Loucy (cell line): ENCODE data around the gene ZNF276.

Source experiments
- H2AFZ ChIP-seq: fragments of 200-600 bp; sonication (generic); 2 replicates; pipeline ENCODE4 v1.6.0; 2016; ENCODE audit warnings: antibody characterized with exemption, mild to moderate bottlenecking, low read length, moderate library complexity
- H3F3A ChIP-seq: fragments of 200-600 bp; 2 replicates; pipeline ENCODE4 v1.6.0; 2016; ENCODE audit warnings: antibody characterized with exemption, low read depth, mild to moderate bottlenecking
- H3K27me3 ChIP-seq: fragments of 200-600 bp; sonication (generic); 2 replicates; pipeline ENCODE4 v1.6.1; 2014; ENCODE audit warnings: low read length, mild to moderate bottlenecking; ENCODE audit not compliant: insufficient read depth, poor library complexity, severe bottlenecking
- H3K36me3 ChIP-seq: fragments of 200-600 bp; sonication (generic); 2 replicates; pipeline ENCODE4 v1.6.1; 2016; ENCODE audit warnings: low read length; ENCODE audit not compliant: insufficient read depth
- H3K4me1 ChIP-seq: fragments of 200-600 bp; sonication (generic); 2 replicates; pipeline ENCODE4 v1.5.1; 2014; ENCODE audit warnings: low read length, mild to moderate bottlenecking; ENCODE audit not compliant: insufficient read depth, poor library complexity, severe bottlenecking
- H3K4me2 ChIP-seq: fragments of 200-600 bp; sonication (generic); 2 replicates; pipeline ENCODE4 v1.6.0; 2014; ENCODE audit warnings: antibody characterized with exemption, low read length, low read depth, mild to moderate bottlenecking; ENCODE audit not compliant: poor library complexity, severe bottlenecking
- H3K4me3 ChIP-seq: fragments of 200-600 bp; sonication (generic); 2 replicates; pipeline ENCODE4 v1.5.1; 2014; ENCODE audit warnings: low read length, mild to moderate bottlenecking, mixed read lengths; ENCODE audit not compliant: poor library complexity, severe bottlenecking
- H3K79me2 ChIP-seq: fragments of 200-600 bp; sonication (generic); 2 replicates; pipeline ENCODE4 v1.6.1; 2014; ENCODE audit warnings: low read length; ENCODE audit not compliant: insufficient read depth
- H3K9ac ChIP-seq: fragments of 200-600 bp; sonication (generic); 2 replicates; pipeline ENCODE4 v1.6.0; 2014; ENCODE audit warnings: mild to moderate bottlenecking, low read depth, low read length, moderate library complexity; ENCODE audit not compliant: poor library complexity, severe bottlenecking
- H3K9me2 ChIP-seq: fragments of 200-600 bp; sonication (generic); replicated peaks from 2 replicates; pipeline ENCODE4 v1.6.1; 2016; ENCODE audit warnings: low read depth, low read length, mixed read lengths
- H3K9me3 ChIP-seq: fragments of 200-600 bp; sonication (generic); 2 replicates; pipeline ENCODE4 v1.6.1; 2014; ENCODE audit warnings: mild to moderate bottlenecking, antibody characterized with exemption, low read length, low read depth; ENCODE audit not compliant: insufficient read depth
- H4K20me1 ChIP-seq: fragments of 200-600 bp; sonication (generic); 2 replicates; pipeline ENCODE4 v1.6.0; 2014; ENCODE audit warnings: antibody characterized with exemption, low read length, mild to moderate bottlenecking; ENCODE audit not compliant: insufficient read depth, poor library complexity, severe bottlenecking
- CTCF ChIP-seq: fragments of 200-600 bp; sonication (generic); conservative IDR thresholded peaks from 2 replicates; pipeline ENCODE4 v1.5.1; 2014; ENCODE audit warnings: mild to moderate bottlenecking, antibody characterized with exemption, low read length
- EZH2phosphoT487 ChIP-seq: fragments of 200-600 bp; IDR thresholded peaks from 2 replicates; pipeline ENCODE4 v1.6.1; 2018; ENCODE audit warnings: antibody characterized with exemption, mild to moderate bottlenecking, moderate library complexity, borderline replicate concordance

The ZNF276 gene

GRCh38 chr16:89716493-89716892, 4.8 kb upstream of the ZNF276 start:
- H3K4me3 ChIP-seq, result no peak overlapping the region
- H3K36me3 ChIP-seq, result no peaks in the 10 kb centered on the region
- H3K9ac ChIP-seq, result no peak overlapping the region
- H3K4me2 ChIP-seq, result no peak overlapping the region
- H3K79me2 ChIP-seq, result no peaks in the 10 kb centered on the region
- no peak for TF ChIP-seq EZH2phosphoT487
- no peak for TF ChIP-seq CTCF
- no peaks in the 10 kb centered on the region for H3K4me1 ChIP-seq
- H3K27me3 ChIP-seq, result no peaks in the 10 kb centered on the region
- H4K20me1 ChIP-seq, result no peaks in the 10 kb centered on the region
- H2AFZ ChIP-seq, result no peak overlapping the region
- no peaks in the 10 kb centered on the region for H3F3A ChIP-seq
- H3K9me2 ChIP-seq, result no peaks in the 10 kb centered on the region
- no peaks in the 10 kb centered on the region for H3K9me3 ChIP-seq

GRCh38 chr16:89716916-89717687, 4.2 kb upstream of the ZNF276 start:
- Histone ChIP-seq H3K9me3 (no peaks in the 10 kb centered on the region), H3K79me2 (no peaks in the 10 kb centered on the region), H3K9ac (no peak overlapping the region), H3F3A (no peaks in the 10 kb centered on the region), H3K4me3 (no peak overlapping the region), H3K4me2 (no peak overlapping the region), H3K36me3 (no peaks in the 10 kb centered on the region), H3K4me1 (no peaks in the 10 kb centered on the region), H3K27me3 (no peaks in the 10 kb centered on the region), H4K20me1 (no peaks in the 10 kb centered on the region), H2AFZ (no peak overlapping the region), H3K9me2 (no peaks in the 10 kb centered on the region)
- no peak for TF ChIP-seq CTCF
- TF ChIP-seq EZH2phosphoT487, result no peak

- Histone ChIP-seq H3K4me2 (no peak overlapping the region), H3K9ac (no peak overlapping the region), H3K4me1 (peaks cover 2% of the 10 kb centered on the region)
Observed at GRCh38 chr16:89717688-89718505, 3.4 kb upstream of the ZNF276 start.

More at GRCh38 chr16:89717688-89718505, 3.4 kb upstream of the ZNF276 start:
- H3K36me3 ChIP-seq, result no peaks in the 10 kb centered on the region
- peaks cover 7% of the 10 kb centered on the region for H4K20me1 ChIP-seq
- H3K9me2 ChIP-seq, result no peaks in the 10 kb centered on the region
- H3F3A ChIP-seq, result no peaks in the 10 kb centered on the region
- no peaks in the 10 kb centered on the region for H3K9me3 ChIP-seq
- peaks cover 2% of the 10 kb centered on the region; the same call in 1 of the 2 replicates for H3K79me2 ChIP-seq
- H2AFZ ChIP-seq, result no peak overlapping the region
- H3K4me3 ChIP-seq, result no peak overlapping the region
- TF ChIP-seq EZH2phosphoT487, result no peak
- TF ChIP-seq CTCF, result no peak
- no peaks in the 10 kb centered on the region for H3K27me3 ChIP-seq
